HUES6 (cell line): ENCODE measurements around the gene CARS1.

Experiments
- H3K27ac ChIP-seq: 2 replicates; pipeline ENCODE4 v1.7.0; 2013; ENCODE audit warnings: low read depth, mild to moderate bottlenecking, low read length, inconsistent platforms
- H3K27me3 ChIP-seq: 2 replicates; pipeline ENCODE4 v1.6.1; 2013; ENCODE audit warnings: low read length; ENCODE audit not compliant: control insufficient read depth, insufficient read depth
- H3K36me3 ChIP-seq: 2 replicates; pipeline ENCODE4 v1.6.1; 2013; ENCODE audit warnings: low read length; ENCODE audit not compliant: control insufficient read depth, insufficient read depth
- H3K4me1 ChIP-seq: 2 replicates; pipeline ENCODE4 v1.6.1; 2013; ENCODE audit warnings: low read length; ENCODE audit not compliant: control insufficient read depth, insufficient read depth
- H3K4me3 ChIP-seq: 2 replicates; pipeline ENCODE4 v1.5.1; 2013; ENCODE audit warnings: low read depth, low read length
- H3K9ac ChIP-seq: one replicate; pipeline ENCODE4 v1.6.1; 2013; ENCODE audit warnings: mild to moderate bottlenecking, low read length
- H3K9me3 ChIP-seq: 2 replicates; pipeline ENCODE4 v1.6.1; 2013; ENCODE audit warnings: low read depth, low read length; ENCODE audit not compliant: control insufficient read depth, insufficient read depth

The CARS1 gene

GRCh38 chr11:3014057-3014938 is 42.9 kb downstream of the CARS1 start:
- Histone ChIP-seq H3K36me3 (peaks cover 94% of the 10 kb centered on the region), H3K9ac (no peak overlapping the region)

GRCh38 chr11:3011891-3012885 is 45.0 kb downstream of the CARS1 start:
- Histone ChIP-seq H3K27ac (no peak overlapping the region), H3K36me3 (peaks cover 92% of the 10 kb centered on the region), H3K4me1 (no peaks in the 10 kb centered on the region), H3K4me3 (no peak overlapping the region), H3K9me3 (no peaks in the 10 kb centered on the region), H3K9ac (no peak overlapping the region), H3K27me3 (no peaks in the 10 kb centered on the region)

More at GRCh38 chr11:3014057-3014938, 42.9 kb downstream of the CARS1 start:
- H3K9me3 ChIP-seq: no peaks in the 10 kb centered on the region
- no peak overlapping the region for H3K27ac ChIP-seq
- no peaks in the 10 kb centered on the region for H3K4me1 ChIP-seq
- H3K27me3 ChIP-seq: no peaks in the 10 kb centered on the region
- no peak overlapping the region for H3K4me3 ChIP-seq

- Histone ChIP-seq H3K9me3 (no peaks in the 10 kb centered on the region), H3K27ac (no peak overlapping the region), H3K4me1 (no peaks in the 10 kb centered on the region), H3K36me3 (peaks cover 92% of the 10 kb centered on the region), H3K4me3 (no peak overlapping the region), H3K27me3 (no peaks in the 10 kb centered on the region), H3K9ac (no peak overlapping the region)
Observed at GRCh38 chr11:3010521-3011275, 46.5 kb downstream of the CARS1 start.

GRCh38 chr11:3010004-3010403 is 47.2 kb downstream of the CARS1 start:
- peaks cover 92% of the 10 kb centered on the region for H3K36me3 ChIP-seq

GRCh38 chr11:3009481-3009880 is 47.7 kb downstream of the CARS1 start:
- H3K4me3 ChIP-seq: no peak overlapping the region
- no peaks in the 10 kb centered on the region for H3K9me3 ChIP-seq
- H3K4me1 ChIP-seq: no peaks in the 10 kb centered on the region
- H3K27ac ChIP-seq: no peak overlapping the region
- no peak overlapping the region for H3K9ac ChIP-seq
- no peaks in the 10 kb centered on the region for H3K27me3 ChIP-seq
- peaks cover 90% of the 10 kb centered on the region for H3K36me3 ChIP-seq

More at GRCh38 chr11:3010004-3010403, 47.2 kb downstream of the CARS1 start:
- H3K9ac ChIP-seq: no peak overlapping the region
- no peaks in the 10 kb centered on the region for H3K27me3 ChIP-seq
- H3K27ac ChIP-seq: no peak overlapping the region
- H3K4me3 ChIP-seq: no peak overlapping the region
- H3K4me1 ChIP-seq: no peaks in the 10 kb centered on the region
- H3K9me3 ChIP-seq: no peaks in the 10 kb centered on the region

DNA sequence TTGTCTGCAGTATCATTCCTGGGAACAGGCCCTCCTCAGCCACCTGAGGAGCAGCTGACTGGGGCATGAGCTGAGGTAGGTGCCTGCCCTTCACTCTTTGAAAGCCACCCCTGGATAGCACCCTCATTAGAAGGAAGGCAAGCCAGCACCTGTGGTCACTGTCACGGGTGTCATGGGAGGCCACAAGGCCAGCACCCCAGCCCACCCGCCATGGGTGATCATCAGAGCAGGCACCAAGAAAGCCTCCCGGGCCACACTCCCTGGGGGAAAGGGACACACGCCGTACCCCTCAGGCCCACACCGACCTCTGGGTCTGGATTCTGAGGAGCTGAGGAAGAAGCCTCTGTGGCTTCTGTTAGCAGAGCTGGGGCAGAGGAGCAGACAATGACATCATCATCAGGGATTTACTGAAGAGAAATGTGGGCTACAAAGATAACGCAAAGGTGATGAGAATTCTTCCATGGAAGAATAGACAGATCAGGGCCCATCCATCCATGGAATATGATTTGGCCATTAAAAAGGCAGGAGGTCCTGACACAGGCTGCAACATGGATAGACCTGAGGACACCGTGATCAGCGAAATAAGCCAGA is 48.4 kb downstream of the CARS1 start:
- no peaks in the 10 kb centered on the region for H3K4me1 ChIP-seq
- peaks cover 90% of the 10 kb centered on the region for H3K36me3 ChIP-seq
- no peak overlapping the region for H3K4me3 ChIP-seq
- no peaks in the 10 kb centered on the region for H3K9me3 ChIP-seq
- no peak overlapping the region for H3K27ac ChIP-seq
- no peaks in the 10 kb centered on the region for H3K27me3 ChIP-seq
- no peak overlapping the region for H3K9ac ChIP-seq

- Histone ChIP-seq H3K4me3 (no peak overlapping the region), H3K9me3 (no peaks in the 10 kb centered on the region), H3K27ac (no peak overlapping the region), H3K9ac (no peak overlapping the region), H3K36me3 (peaks cover 93% of the 10 kb centered on the region), H3K27me3 (no peaks in the 10 kb centered on the region), H3K4me1 (no peaks in the 10 kb centered on the region)
Observed at GRCh38 chr11:3007404-3008010, 49.7 kb downstream of the CARS1 start.

DNA sequence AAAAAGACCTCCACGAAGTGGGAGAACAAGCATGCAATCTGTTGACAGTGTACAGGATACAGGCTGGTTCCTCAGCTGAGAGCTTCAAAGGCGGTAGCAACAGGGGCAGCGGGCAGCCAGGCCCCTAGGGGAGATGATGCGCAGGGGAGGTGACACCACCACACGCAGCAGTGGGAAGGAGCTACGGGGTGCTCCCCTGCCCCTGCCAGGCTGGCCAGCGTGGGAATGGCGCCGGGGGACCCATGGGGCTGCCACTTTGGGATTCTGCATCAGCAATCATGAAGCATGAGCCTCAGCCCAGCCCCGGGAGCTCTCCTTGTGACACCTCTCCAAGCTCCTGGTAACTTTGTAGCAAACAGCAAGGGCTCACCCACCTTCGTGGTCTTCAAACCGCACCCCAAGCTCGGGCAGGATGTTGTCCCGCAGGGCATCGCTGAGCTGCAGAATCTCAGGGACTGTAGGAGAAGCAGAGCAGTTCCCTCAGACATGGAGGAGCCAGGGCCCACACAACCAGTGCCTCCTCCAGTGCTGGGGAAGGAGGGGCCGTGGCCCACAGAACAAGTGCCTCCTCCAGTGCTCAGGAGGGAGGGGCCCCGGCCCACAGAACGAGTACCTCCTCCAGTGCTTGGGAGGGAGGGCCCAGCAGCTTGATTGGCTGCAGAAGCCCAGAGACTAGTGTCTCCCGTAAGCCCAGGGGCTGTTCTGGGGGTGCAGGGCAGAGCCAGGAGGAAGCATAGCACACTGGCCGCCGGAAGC is 50.5 kb downstream of the CARS1 start:
- H3K9me3 ChIP-seq: no peaks in the 10 kb centered on the region
- peaks cover 93% of the 10 kb centered on the region for H3K36me3 ChIP-seq

DNA sequence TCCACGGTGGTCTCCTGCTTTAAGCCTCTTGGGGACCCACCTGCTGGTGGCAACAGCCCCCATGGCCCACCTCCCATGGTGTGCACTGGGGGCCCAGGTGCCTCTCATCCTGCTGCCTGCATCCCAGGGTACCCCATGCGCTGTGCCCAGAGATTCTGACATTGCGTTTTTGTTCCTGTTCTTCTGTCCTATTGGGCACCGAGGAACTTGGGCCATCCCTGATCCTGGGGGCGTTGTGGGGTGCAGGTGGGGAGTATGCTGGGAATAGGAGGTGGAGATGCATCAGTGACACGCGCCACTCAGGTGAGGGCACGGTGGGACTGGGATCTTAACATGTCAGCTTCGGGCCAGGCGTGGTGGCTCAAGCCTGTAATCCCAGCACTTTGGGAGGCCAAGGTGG is 52.7 kb downstream of the CARS1 start:
- no peak overlapping the region for H3K9ac ChIP-seq
- H3K36me3 ChIP-seq: peaks cover 91% of the 10 kb centered on the region
- H3K4me3 ChIP-seq: no peak overlapping the region
- H3K27ac ChIP-seq: no peak overlapping the region
- H3K4me1 ChIP-seq: no peaks in the 10 kb centered on the region
- no peaks in the 10 kb centered on the region for H3K27me3 ChIP-seq
- no peaks in the 10 kb centered on the region for H3K9me3 ChIP-seq

More for the DNA sequence above, 50.5 kb downstream of the CARS1 start:
- H3K9ac ChIP-seq: no peak overlapping the region
- H3K4me3 ChIP-seq: no peak overlapping the region
- H3K27me3 ChIP-seq: no peaks in the 10 kb centered on the region
- no peak overlapping the region for H3K27ac ChIP-seq
- no peaks in the 10 kb centered on the region for H3K4me1 ChIP-seq
